Esophagus squamous epithelium (tissue), 5 donors: Measurements from ENCODE around the gene MAEA. TPM values are rescaled to one million over a fixed set of nuclear protein-coding genes. Genes with fewer than 3 reads are reported as not detected.

Experiments used
- DNase-seq: peaks from one replicate; lab custom pipeline; 2025; lab: John Stamatoyannopoulos, UW
- H3K27ac ChIP-seq, 4 donors: fragments of 200-600 bp; sonication (generic); one replicate each; pipeline ENCODE4 v1.5.1; 2016 to 2019; ENCODE audit warnings: mild to moderate bottlenecking in 1 of 4
- H3K27me3 ChIP-seq, 4 donors: fragments of 200-600 bp; sonication (generic); 1 replicate in 3 of 4; 2 replicates in 1 of 4; pipeline versions ENCODE4 v1.5.1 to v1.6.0; 2017 to 2021; ENCODE audit warnings: antibody characterized with exemption in 1 of 4
- H3K36me3 ChIP-seq, 3 donors: fragments of 200-600 bp; sonication (generic); one replicate each; pipeline ENCODE4 v1.5.1; 2016 to 2019
- H3K4me1 ChIP-seq, 3 donors: fragments of 200-600 bp; sonication (generic); one replicate each; pipeline ENCODE4 v1.5.1; 2017 to 2019
- H3K4me3 ChIP-seq, 4 donors: fragments of 200-600 bp; sonication (generic); 1 replicate in 3 of 4; 2 replicates in 1 of 4; pipeline ENCODE4 v1.5.1; 2016 to 2019; ENCODE audit warnings: mild to moderate bottlenecking in 2 of 4, moderate library complexity in 1 of 4
- H3K9me3 ChIP-seq, 3 donors: fragments of 200-600 bp; sonication (generic); one replicate each; pipeline ENCODE4 v1.5.1; 2016 to 2019
- CTCF ChIP-seq, 6 experiments: fragments of 450-650 bp in 4 of 6; fragments of 200-600 bp in 2 of 6; sonication (generic) in 2 of 6; IDR thresholded peaks; one replicate each; pipeline ENCODE4 v1.5.1; 2016 to 2019; ENCODE audit warnings: antibody characterized with exemption in 6 of 6, mild to moderate bottlenecking in 4 of 6, moderate library complexity in 4 of 6
- POLR2A ChIP-seq, 4 donors: fragments of 450-650 bp; IDR thresholded peaks; one replicate each; pipeline ENCODE4 v1.6.1; 2017; ENCODE audit warnings: antibody characterized with exemption in 4 of 4, mild to moderate bottlenecking in 4 of 4, moderate library complexity in 3 of 4
- WGBS, 2 donors: methylation state at CpG; one replicate each; pipeline ENCODE4 v1.1.5; 2018; 5-methylcytosine and 5-hydroxymethylcytosine counted together
- intact Hi-C: fragments of 100-400 bp; cut with DNase I; formaldehyde crosslinking; loops from one replicate; pipeline ENCODE4 v1.15.0; 2022
- total RNA-seq, 4 donors: library from RNA; depleted of rRNA; stranded (reverse); fragments of >200 nt; gene quantifications; one replicate each; pipeline ENCODE4 v1.1.0, GENCODE V29; 2016
- donor health status: DM: yes; HTN: yes; CAD: no.

Gene MAEA
- total RNA-seq, 4 donors from 2014 or later: 56.6 to 78.7 (median 67.5) TPM

GRCh38 chr4:1353186-1354055, 63.7 kb downstream of the MAEA start:
- intact Hi-C loops: loop anchor here (5.0 to 10.0 kb wide), 2 partner anchors 221 to 271 kb away; no protein-coding TSS in a partner anchor

GRCh38 chr4:1354136-1354982, 64.7 kb downstream of the MAEA start:
- WGBS, 2 donors: 84 to 86% methylated on average over 10 to 12 of the region's 36 CpGs
- H3K4me1 ChIP-seq: peaks cover 3 to 25% (median 4%) of the 10 kb centered on the region in 3 donors
- H3K36me3 ChIP-seq: peaks cover 13 to 89% (median 22%) of the 10 kb centered on the region in 3 donors
- H3K4me3 ChIP-seq: no peak overlapping the region
- TF ChIP-seq CTCF (IDR thresholded peaks at IDR 0.05) (no peak), POLR2A (IDR thresholded peaks at IDR 0.05) (no peak)
- no peak for DNase-seq
- H3K9me3 ChIP-seq: no peaks in the 10 kb centered on the region
- intact Hi-C loops: loop anchor here (5.0 to 10.0 kb wide), 2 partner anchors 222 to 270 kb away; no protein-coding TSS in a partner anchor
- H3K27ac ChIP-seq: no peak overlapping the region
- H3K27me3 ChIP-seq: no peaks in the 10 kb centered on the region

More at GRCh38 chr4:1353186-1354055, 63.7 kb downstream of the MAEA start:
- H3K4me1 ChIP-seq: peaks cover 6 to 34% (median 9%) of the 10 kb centered on the region in 3 donors
- no peak for DNase-seq
- H3K4me3 ChIP-seq: no peak overlapping the region
- 70 to 92% methylated on average over 2 to 11 of the region's 30 CpGs for WGBS, 2 donors
- H3K9me3 ChIP-seq: no peaks in the 10 kb centered on the region
- no peak overlapping the region for H3K27ac ChIP-seq
- TF ChIP-seq POLR2A (IDR thresholded peaks at IDR 0.05) (no peak), CTCF (IDR thresholded peaks at IDR 0.05) (no peak)
- peaks cover 13 to 83% (median 22%) of the 10 kb centered on the region in 3 donors for H3K36me3 ChIP-seq
- H3K27me3 ChIP-seq: no peaks in the 10 kb centered on the region

GRCh38 chr4:1354983-1355275, 65.2 kb downstream of the MAEA start:
- Histone ChIP-seq H3K27ac (no peak overlapping the region), H3K4me3 (no peak overlapping the region), H3K27me3 (no peaks in the 10 kb centered on the region), H3K4me1 (peaks cover 3 to 19% (median 4%) of the 10 kb centered on the region in 3 donors), H3K36me3 (peaks cover 13 to 89% (median 22%) of the 10 kb centered on the region in 3 donors), H3K9me3 (no peaks in the 10 kb centered on the region)
- DNase-seq: no peak
- intact Hi-C loops: loop anchor here (5.0 to 10.0 kb wide), 2 partner anchors 223 to 270 kb away; no protein-coding TSS in a partner anchor
- WGBS, 2 donors: 86 to 89% methylated on average over 6 to 11 of the region's 18 CpGs
- TF ChIP-seq CTCF (IDR thresholded peaks at IDR 0.05): no peak
- no peak for TF ChIP-seq POLR2A (IDR thresholded peaks at IDR 0.05)

GRCh38 chr4:1355378-1355777, 65.7 kb downstream of the MAEA start:
- DNase-seq: no peak
- Histone ChIP-seq H3K4me1 (peaks cover 3 to 15% (median 4%) of the 10 kb centered on the region in 3 donors), H3K27me3 (no peaks in the 10 kb centered on the region), H3K4me3 (no peak overlapping the region), H3K27ac (no peak overlapping the region), H3K36me3 (peaks cover 13 to 89% (median 22%) of the 10 kb centered on the region in 3 donors), H3K9me3 (no peaks in the 10 kb centered on the region)
- TF ChIP-seq POLR2A (IDR thresholded peaks at IDR 0.05): no peak
- TF ChIP-seq CTCF (IDR thresholded peaks at IDR 0.05): no peak
- 60 to 100% methylated on average over 1 of the region's 14 CpGs for WGBS, 2 donors
- intact Hi-C loops: loop anchor here (10.0 kb wide), 1 partner anchor 269 kb away; no protein-coding TSS in a partner anchor
